Hypothalamus (tissue), 51 donors: ENCODE data around the gene EPN2.
A peak's percentile ranks its signal among the peaks of the same experiment; 100 is the strongest.

Experiments
- DNase-seq, 51 donors: peaks; one replicate each; lab custom pipeline; 2025; lab: John Stamatoyannopoulos, UW

EPN2 gene

DNA sequence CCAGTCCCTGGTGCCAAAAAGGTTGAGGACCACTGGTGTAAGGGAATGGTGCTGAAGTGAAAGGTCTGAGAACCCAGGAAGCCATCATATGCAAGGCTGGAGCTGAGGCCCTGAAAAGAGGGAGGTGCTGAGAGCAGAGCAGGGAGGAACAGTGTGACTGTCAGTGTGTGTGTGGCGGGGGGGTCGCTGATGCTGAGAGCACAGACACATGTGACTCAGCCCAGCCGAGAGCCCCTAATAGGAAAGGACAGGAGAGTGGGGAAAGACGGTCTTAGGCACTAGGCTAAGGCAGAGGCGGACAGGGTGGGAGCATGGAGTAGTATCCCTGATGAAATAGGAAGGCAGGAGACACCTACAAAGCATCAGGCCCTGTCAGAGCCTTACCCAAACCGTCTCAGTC lies 124.2 kb downstream of the EPN2 start:
- peak in 1 of 51 donors; percentile 33 for DNase-seq

DNA sequence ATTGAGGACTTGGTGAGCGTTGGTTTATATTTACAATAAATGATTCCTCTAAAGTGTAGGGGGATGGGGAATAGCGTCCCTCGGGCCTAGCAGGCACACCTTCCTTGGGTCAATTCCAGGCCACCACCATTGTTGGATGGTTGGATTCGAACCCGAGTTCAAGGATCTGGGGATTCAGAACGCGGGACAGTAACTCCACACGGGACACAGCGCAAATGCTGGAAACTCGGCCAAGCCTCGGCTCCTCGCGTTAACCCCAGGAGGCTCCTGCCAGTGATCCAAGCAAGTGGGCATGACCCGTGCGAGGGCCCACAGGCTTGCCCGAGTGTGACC lies 124.7 kb downstream of the EPN2 start:
- DNase-seq: no peak

DNA sequence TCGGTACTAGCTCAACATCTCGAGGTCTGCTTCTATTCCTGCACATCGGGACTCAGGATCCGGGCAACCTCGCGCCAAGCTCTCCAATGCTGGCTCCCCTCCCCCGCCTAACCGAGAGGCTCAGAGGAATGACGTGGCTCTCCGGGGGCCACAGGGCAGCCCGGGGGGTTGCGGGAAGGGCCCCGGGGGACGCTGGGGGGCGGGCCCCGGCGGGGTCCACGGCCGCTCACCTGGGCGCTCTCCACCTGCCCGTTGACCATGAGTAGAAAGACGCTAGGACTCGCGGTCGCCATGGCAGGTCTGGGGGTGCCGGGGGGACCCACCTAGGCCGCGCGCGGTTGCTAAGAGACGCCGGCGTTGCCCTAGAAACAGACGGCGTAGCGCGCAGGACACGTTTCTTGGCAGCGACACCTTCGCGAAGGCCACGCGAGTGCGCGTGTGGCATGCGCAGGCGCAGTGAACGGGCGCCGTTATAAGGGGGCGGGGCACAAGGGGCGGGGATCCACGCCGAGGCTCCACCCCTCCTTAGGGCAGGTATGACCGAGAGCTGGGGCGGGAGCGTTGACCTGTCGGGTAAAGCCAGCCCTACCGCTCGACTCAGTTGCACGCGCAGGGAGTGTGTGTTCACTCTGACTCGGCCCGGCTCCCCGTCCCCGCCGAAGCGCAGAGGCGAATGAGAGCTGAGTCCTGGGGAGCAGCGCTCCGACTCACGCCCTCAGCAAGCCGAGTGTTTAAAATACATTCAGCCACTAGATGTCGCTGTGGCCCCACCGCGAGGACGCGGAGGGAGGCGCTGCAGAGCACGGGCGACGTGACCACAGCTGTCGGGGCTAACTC lies 125.3 kb downstream of the EPN2 start, which contains the start of gene B9D1:
TSS of gene B9D1 (minus strand) at position 447 of the 837 bp plus-strand sequence. CDS start at position 293, 154 bp downstream.
- peak; percentile 68 to 99 (median 92) for DNase-seq

DNA sequence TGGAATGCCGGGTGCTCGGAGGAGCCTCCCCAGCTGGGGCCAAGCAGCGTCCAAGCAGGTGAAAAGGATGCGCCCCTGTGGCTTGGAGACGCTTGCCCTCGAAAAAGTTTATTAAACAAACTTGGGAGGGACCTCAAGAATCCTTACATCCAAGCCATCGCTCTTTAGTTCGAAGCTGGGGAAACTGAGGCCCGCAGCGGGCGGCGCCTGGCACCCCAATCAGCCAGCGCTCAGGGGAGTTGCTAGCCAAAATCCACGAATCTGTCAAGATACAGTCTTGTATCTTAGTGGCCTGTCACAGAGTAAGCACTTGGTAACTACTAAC lies 125.9 kb downstream of the EPN2 start:
- DNase-seq: no peak

DNA sequence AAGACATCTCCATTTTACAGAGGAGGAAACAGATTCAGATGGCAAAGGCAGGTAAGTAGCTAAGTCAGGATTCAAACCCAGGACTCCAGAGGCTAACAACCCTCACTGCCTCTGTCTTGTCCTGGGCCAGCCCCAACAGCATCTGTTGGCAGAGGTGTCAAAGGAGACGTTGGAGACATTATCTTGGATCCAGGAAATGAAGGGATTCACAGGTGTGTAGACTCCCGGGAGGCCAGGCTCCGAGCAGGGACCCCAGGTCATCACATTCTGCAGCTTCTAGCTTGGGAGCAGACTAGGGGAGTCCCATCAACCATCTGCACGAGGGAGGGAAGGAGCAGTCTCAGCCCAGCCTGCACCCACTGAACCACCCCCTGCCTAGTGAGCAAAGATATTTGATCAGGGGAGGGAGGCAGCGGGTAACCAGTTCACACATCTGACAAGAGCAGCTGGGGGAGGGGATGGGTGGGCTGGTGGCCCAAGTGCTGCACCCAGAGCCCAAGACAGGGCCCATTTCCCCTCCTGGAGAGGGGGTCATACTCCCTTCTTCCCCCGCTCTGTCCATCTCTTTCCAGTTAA lies 126.4 kb downstream of the EPN2 start:
- no peak for DNase-seq

DNA sequence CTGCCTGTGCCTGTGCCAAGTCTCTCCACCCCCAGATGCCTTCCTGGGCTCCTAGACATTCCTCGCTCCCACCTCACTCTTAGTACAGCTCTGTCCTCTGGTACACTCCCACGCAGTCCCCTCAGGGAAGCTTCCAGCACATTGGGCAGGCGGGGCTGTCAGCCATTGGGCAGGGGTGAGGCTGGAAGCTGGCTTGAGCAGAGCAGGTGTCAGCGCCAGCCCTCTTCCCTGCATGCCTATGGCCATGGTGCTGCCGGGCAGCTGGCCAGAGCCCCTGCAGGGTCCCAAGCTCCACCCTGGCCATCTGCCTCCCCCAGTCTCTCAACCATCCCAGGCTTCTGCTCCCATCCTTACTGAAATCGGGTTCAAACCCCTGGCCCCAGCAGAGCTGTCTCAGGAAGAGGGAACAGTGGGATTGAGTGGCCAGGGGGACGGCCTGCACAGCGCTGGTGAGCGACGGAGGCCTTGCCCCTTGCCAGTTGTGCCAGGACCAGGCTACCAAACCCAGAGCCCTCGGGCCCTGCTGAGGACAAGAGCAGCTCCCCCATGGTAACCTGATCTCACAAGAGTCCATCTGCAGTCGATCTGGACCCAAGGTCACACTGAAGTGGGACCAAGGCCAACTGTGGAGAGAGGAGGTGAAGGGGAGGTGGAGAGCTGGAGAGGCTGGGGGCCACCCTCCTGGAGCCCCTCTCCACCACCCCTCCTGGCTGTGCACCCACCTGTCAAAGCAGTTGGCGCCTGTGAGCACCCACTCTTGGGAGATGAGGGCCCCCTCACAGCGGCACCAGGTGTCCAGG lies 127.7 kb downstream of the EPN2 start:
- peak in 1 of 51 donors; percentile 50 for DNase-seq

DNA sequence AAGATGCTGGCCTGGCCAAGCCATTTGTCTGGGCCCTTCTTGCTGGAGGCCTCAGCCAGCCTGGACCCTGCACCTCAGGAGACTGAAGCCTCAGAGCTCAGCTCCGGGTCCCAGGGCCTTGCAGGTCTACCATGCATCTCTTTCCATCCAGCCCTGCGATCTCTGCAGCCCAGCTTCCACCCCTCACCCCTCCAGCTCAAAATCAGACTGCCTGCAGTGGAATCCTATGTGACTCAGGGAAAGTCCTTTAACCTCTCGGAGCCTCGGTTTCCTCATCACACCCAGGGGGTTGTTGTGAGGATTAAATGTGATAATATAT lies 128.3 kb downstream of the EPN2 start:
- DNase-seq: no peak

DNA sequence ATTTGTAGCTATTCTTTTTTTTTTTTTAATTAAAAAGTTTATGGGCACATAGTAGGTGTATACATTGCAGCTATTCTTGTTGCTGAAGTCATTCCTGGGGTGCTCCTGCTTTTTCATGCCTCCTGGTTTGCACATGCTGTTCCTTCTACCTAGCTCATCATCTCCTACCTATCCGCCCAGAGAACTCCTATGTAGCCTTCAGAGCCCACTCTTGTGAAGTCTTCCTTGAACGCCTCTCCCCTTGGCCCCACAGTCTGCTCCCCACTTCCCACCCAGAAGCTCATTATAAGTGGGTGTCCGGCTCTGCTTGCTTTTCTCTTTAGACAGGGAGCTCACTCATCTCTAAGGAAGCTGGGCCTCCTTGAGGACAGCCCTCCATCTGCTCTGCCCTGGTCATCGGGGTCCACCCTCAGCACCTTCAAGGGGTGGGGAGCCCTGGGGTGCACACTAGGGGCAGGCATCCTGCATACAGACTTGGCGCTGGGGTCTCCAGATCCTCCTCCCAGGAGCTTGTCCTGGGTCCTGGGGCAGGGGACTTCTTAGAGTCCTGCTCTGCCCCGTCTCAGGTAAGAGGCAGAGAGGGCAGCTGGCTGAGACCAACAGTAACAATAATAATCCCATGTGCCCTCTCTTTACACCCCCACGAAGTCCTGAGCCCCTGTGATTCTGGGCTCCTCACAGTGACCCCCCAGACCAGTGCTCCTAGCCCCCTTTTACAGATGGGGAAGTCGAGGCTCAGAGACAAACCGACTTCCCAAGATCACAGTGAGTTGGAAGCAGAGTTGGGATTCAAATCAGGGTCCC lies 128.9 kb downstream of the EPN2 start:
- DNase-seq: no peak

DNA sequence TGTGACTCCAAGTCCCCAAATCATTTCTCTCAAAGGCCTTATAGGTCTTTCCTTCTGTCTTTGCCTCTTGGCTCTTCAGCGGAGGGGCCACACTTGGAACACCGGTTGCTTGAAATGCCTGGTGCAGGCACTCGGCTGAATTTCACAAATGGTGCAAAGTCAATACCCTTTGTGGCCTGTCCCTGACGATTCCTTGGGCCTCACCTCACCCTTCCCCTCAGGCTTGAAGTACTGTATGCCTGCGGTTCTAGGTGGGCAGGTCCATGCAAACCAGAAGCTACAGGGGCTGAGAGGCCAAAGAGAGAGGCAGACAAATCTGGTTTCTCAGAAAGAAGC lies 129.4 kb downstream of the EPN2 start:
- no peak for DNase-seq

DNA sequence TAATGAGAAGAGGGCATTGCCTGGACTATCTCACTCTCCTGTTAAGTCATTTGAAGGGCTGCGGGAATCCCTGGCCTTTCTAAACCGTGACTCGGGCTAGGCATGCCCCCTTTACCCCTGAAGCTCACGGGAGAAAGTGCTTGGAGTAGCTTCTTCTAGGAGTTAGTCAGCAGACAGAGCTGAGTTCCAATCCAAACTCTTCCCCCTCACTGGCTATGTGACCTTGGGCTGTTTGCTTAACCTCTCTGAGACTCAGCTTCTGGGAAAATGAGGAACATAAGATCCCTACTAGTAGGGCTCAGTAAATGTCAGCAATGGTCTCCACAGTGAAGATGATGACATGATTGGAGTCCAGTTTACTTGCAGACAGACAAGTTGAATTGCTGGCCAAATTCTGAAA lies 131.1 kb downstream of the EPN2 start:
- DNase-seq: no peak

DNA sequence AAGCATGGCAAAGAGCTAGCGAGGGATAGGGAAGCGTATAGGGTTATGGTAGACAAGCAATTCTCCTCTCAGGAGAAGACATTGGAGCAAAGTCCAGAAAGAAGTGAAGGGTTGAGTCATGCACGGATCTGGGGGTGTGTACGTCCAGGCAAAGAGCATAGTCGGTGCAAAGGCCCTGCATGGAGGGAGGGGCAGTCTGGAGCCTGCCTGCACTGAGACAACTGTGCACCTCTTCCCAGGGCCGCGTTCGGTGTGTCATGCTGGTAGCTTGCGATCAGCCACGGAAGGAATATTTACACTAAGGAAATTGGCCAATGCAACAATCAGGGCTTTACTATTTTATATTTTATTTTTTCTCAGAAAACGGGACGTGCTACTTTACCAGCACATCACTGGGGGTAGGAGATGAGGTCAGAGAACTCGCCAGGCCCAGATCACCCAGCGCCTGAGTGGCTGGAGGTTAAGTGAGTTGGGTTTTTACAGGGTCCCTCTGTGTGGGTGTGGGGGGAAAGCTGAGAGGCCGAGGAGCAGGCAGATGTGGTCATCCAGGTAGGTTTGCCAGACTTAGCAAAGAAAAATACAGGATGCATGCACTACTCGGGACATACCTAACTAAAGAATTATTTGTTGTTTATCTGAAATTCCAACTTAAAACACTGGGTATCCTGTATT lies 132.1 kb downstream of the EPN2 start:
- DNase-seq: no peak

DNA sequence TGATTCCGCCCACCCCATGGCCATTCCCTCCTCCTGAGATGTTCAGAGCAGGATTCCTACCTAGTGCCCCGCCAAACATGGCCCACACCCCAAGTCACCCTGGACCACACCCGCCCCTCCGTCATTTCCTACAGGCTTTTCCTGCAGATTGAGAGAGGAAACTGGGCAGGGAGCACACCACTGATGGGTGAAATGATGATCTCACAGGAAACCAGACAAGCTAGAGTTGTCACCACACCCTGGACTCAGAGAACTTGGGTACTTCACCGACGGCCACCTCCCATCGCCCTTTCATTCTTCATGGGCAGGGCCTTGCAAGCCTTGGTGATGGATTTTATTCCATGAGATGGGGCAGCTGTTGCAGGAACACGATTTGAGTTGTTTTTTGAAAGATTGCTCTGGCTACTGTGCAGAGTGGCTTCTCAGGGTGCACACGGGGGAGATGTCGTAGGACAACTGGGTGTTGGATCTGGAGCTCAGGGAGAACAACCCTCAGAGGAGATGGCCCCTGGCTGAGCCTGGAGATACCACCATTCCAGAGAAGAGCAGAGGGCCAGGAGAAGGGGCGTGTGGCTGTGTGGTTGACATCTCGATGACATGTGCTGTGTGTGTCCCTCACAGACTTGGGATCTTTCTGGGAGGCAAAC lies 132.8 kb downstream of the EPN2 start:
- no peak for DNase-seq

DNA sequence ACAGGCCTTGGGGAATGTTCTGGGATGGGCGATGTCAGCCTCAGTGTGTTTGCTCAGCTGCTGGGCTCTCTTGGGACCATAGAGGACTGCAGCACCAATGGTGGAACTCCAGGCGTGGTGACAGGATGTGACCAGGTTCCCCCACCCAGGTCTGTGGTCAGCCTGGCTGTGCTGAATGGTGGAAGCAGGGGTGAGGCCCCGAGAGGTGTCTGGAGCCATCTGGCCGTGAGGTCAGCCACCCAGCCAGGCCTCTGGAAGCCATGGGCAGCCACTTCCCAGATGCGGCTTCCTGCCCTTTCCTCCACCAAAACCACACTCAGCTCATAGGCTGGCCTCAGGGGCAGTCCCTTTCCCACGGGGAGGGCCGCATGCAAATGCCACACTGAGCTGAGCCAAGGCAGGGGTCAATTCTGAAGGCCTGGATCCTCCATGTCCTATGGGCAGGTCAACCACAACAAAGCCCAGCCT lies 133.4 kb downstream of the EPN2 start:
- no peak for DNase-seq

DNA sequence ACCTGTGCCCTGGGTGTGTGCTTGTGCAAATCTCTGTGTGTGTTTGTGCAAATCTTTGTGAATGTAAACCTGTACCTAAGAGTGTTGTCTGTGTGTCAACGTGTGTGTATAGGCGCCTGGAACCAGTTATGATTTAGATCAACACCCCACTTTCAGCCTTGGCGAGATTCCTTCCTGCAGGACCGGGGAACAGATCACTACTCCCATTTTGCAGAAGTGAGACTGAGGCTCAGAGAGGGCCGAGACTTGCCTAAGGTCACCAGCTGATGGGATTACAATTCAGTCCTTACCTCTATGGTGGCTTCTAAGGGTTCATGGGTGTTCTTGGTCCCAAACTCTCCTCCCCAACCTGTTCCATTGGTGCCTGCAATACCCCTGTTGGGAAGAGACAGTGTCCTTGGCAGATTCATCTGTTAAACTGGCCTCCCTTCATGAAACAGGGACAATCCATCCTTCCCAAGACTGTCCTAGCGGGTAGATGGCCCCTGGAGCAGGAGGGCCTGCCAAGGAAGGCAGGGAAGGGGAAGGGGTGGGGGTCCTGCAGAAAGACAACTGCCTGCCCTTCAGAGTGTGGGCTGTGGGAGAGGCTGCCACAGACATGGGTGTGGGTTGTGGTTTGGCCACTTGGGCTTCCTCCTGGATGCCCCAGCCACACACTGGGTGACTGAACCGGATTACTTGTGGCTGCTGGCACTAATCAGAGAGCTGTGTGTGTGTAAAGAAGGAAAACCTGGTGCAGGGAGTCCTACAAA lies 134.3 kb downstream of the EPN2 start:
- no peak for DNase-seq

DNA sequence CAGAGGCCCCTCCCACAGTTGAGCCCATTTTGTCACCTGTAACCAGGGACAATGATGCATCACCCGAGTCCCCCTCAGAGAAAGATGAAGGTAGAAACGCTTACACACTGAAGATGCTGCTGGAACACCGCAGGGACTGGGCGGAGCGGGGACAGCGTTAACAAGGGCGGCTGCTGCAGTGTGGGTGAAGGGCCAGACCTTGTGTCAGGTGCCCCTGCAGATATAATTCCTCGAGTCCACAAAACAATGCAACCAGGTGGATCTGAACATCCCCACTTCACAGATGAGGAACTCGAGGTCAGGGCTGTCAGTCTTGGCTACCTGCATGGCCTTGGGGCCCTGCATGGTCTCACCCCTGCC lies 134.8 kb downstream of the EPN2 start:
- DNase-seq: no peak

DNA sequence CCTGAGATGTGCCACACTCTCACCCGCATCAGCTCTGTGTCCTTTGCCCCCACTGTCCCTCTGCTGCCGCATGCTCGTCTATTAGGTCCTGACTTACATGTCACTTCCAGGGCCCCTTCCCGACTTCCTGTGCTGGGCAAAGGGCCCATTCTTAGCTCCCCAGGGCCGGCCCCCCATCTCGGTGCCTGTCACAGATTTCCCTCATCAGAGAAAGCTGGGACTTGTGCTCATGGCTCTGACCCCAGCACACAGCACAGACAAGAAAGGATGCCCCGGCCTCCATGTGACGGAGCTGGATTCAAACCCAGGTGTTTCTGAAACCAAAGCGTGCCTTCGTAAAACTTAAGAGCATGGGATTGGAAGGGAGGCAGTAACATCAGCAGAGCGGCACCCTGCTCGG lies 135.3 kb downstream of the EPN2 start:
- no peak for DNase-seq

DNA sequence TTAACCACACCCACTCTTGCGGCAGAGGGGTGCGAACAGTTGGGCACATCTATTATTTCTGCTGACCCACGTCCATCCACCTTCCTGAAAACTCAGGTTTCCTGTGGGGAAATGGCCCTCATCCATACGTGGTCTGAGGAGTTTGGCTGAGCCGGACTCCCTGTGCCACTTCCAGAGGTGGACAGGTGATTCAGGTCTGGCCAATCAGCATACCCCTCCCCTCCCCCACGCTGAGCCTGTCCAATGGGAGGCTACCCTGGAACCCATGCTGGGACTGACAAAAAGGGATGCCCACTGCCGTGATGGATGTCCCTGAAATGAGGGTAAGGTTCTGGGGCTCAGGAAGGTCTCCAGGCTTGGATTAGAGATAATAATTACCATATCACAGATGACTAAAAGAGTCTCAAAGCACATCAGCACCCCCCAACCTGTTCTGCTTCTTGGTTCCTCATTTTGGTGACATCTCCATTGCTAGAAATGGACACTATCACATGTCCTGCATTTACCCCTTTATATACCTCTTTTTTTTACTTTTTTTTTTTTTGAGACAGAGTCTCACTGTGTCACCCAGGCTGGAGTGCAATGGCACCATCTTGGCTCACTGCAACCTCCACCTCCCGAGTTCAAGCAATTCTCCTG lies 135.8 kb downstream of the EPN2 start:
- no peak for DNase-seq

DNA sequence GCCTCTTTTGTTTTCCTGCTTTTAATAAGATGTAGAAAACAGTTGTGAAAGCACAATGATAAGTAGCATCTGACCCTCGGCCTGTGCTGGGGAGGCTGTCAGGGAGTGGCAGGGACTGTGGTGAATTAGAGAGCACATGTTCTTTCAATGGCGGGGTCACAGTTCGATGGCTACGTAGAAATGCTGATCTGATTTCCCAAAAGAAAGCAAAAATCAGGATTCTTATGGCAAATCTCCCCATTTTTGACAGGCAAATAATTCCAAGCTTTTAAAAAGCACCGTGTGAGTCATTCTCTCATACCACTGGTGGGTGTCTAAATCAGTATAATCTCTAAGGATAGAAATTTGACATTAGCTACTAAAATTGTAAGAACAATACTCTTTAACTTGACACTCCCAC lies 137.0 kb downstream of the EPN2 start:
- peak in 1 of 51 donors; percentile 21 for DNase-seq

DNA sequence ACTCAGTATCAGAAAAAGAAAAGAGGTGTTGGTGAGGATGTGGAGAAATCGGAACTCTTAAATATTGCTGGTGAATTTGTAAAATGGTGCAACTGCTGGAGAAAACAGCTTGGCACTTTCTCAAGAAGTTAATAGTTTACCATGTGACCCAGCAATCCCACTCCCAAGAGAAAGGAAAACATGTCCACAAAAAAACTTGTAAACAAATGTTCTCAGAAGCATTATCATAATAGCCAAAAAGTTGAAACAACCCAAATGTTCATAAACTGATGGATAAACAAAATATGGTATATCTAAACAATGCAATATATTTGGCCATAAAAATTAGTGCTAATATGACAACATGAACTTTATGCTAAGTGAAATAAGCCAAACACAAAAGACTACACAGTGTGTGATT lies 138.6 kb downstream of the EPN2 start:
- DNase-seq: no peak
